Naive B cell (primary cell): Measurements from ENCODE around the gene TNIP2. TPM values are rescaled to one million over a fixed set of nuclear protein-coding genes. Genes with fewer than 3 reads are reported as not detected.
A peak's percentile ranks its signal among the peaks of the same experiment; 100 is the strongest.

Source experiments
- ATAC-seq, 2 donors: fragments of 150-1000 bp; cut with Tn5 transposase; 2 replicates each; pipeline ENCODE4 v1.10.0; 2021; ENCODE audit warnings: low read depth in 2 of 2, mild to moderate bottlenecking in 2 of 2, moderate library complexity in 2 of 2
- DNase-seq: peaks from one replicate; pipeline ENCODE4 v3.0.0; 2022
- H3K27ac Mint-ChIP-seq, 6 donors: one replicate each; pipeline ENCODE4 v1.8.0; 2020 to 2022; ENCODE audit warnings: mild to moderate bottlenecking in 6 of 6, mixed read lengths in 6 of 6, moderate library complexity in 5 of 6, inconsistent platforms in 2 of 6
- H3K27me3 Mint-ChIP-seq, 3 donors: one replicate each; pipeline ENCODE4 v1.8.0; 2021 to 2022; ENCODE audit warnings: mixed read lengths in 3 of 3, mild to moderate bottlenecking in 1 of 3
- H3K36me3 Mint-ChIP-seq, 2 donors: one replicate each; pipeline ENCODE4 v1.8.0; 2020 to 2022; ENCODE audit warnings: mixed read lengths in 2 of 2, inconsistent platforms in 1 of 2, mild to moderate bottlenecking in 1 of 2
- H3K4me1 Mint-ChIP-seq, 3 donors: one replicate each; pipeline ENCODE4 v1.8.0; 2020 to 2022; ENCODE audit warnings: mixed read lengths in 3 of 3, inconsistent platforms in 1 of 3, mild to moderate bottlenecking in 1 of 3, moderate library complexity in 1 of 3
- H3K4me3 Mint-ChIP-seq, 8 donors: one replicate each; pipeline ENCODE4 v1.8.0; 2020 to 2022; ENCODE audit warnings: mild to moderate bottlenecking in 8 of 8, mixed read lengths in 8 of 8, moderate library complexity in 8 of 8, inconsistent platforms in 2 of 8
- H3K9me3 Mint-ChIP-seq, 7 donors: one replicate each; pipeline ENCODE4 v1.8.0; 2020 to 2022; ENCODE audit warnings: mixed read lengths in 7 of 7, mild to moderate bottlenecking in 5 of 7, inconsistent platforms in 2 of 7, moderate library complexity in 1 of 7
- polyA plus RNA-seq, 6 donors: library from polyadenylated mRNA; unstranded; fragments of 300-500 nt; fragmentation: Illumina TruSeq; gene quantifications; one replicate each; pipeline ENCODE4 v1.2.3, GENCODE V29; 2021; ENCODE audit warnings: low read depth in 6 of 6

Gene TNIP2
- polyA plus RNA-seq, 6 donors from 2014 or later: 25.4 to 36.2 (median 35.3) TPM

DNA sequence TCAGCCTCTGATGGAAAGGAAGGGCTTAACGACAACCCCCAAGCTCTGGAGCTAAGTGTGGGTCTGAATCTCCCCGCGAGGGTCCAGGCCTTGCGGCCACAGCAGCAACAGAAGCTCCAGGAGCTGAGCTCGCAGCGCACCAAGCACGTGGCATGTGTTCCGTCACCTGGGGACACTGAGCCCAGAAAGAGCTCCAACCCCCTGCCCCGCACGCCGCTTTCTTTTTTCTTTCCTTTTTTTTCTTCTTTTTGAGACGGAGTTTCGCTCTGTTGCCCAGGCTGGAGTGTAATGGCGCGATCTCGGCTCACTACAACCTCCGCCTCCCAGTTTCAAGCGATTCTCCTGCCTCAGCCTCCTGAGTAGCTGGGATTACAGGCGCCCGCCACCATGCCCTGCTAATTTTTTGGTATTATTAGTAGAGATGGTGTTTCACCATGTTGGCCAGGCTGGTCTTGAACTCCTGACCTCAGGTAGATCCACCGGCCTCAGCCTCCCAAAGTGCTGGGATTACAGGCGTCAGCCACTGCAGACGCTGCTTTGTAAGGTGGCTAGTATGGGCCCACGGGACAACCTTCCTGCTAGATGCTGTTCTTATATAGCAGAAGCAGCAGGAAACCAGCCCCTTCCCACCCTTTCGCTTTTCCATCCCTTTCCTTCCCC, 685 bp upstream of the TNIP2 start:
- H3K9me3 Mint-ChIP-seq: no peaks in the 10 kb centered on the region
- no peaks in the 10 kb centered on the region for H3K27me3 Mint-ChIP-seq
- peaks cover 20 to 38% (median 31%) of the 10 kb centered on the region in 3 donors for H3K4me1 Mint-ChIP-seq
- peak overlapping the region; percentile 64 to 97 (median 85) for H3K27ac Mint-ChIP-seq
- ATAC-seq (no peak), DNase-seq (no peak)
- H3K36me3 Mint-ChIP-seq: no peaks in the 10 kb centered on the region
- H3K4me3 Mint-ChIP-seq: peak overlapping the region; percentile 76 to 90 (median 82)

- no peaks in the 10 kb centered on the region for H3K27me3 Mint-ChIP-seq
- peak overlapping the region; percentile 71 to 93 (median 80) for H3K4me3 Mint-ChIP-seq
- H3K4me1 Mint-ChIP-seq: peaks cover 11 to 34% (median 27%) of the 10 kb centered on the region in 3 donors
- peak overlapping the region; percentile 23 to 91 (median 77) for H3K27ac Mint-ChIP-seq
- H3K36me3 Mint-ChIP-seq: no peaks in the 10 kb centered on the region
- ATAC-seq: no peak
- DNase-seq: no peak
- H3K9me3 Mint-ChIP-seq: no peaks in the 10 kb centered on the region
These were observed 1.0 kb downstream of the TNIP2 start for GRCh38 chr4:2754848-2755819.

GRCh38 chr4:2753436-2753835, 2.7 kb downstream of the TNIP2 start:
- H3K9me3 Mint-ChIP-seq: no peaks in the 10 kb centered on the region
- no peak for ATAC-seq
- H3K4me1 Mint-ChIP-seq: peaks cover 14 to 37% (median 27%) of the 10 kb centered on the region in 3 donors
- no peak for DNase-seq
- H3K36me3 Mint-ChIP-seq: no peaks in the 10 kb centered on the region
- peak overlapping the region in 3 of 8 donors; percentile 32 to 84 (median 41) for H3K4me3 Mint-ChIP-seq
- H3K27me3 Mint-ChIP-seq: no peaks in the 10 kb centered on the region
- no peak overlapping the region for H3K27ac Mint-ChIP-seq

GRCh38 chr4:2750719-2751605, 5.2 kb downstream of the TNIP2 start:
- no peak overlapping the region for H3K4me3 Mint-ChIP-seq
- peaks cover 28 to 51% (median 47%) of the 10 kb centered on the region in 3 donors for H3K4me1 Mint-ChIP-seq
- H3K27ac Mint-ChIP-seq: peak overlapping the region in 2 of 6 donors; percentile 20 to 39
- DNase-seq: no peak
- H3K27me3 Mint-ChIP-seq: no peaks in the 10 kb centered on the region
- peaks cover 5 to 8% of the 10 kb centered on the region in 2 donors for H3K36me3 Mint-ChIP-seq
- no peaks in the 10 kb centered on the region for H3K9me3 Mint-ChIP-seq
- ATAC-seq: no peak

- Mint-ChIP-seq H3K27ac (peak overlapping the region; percentile 90 to 98 (median 96)), H3K4me1 (peaks cover 22 to 44% (median 28%) of the 10 kb centered on the region in 3 donors), H3K9me3 (no peaks in the 10 kb centered on the region), H3K36me3 (peaks cover 5 to 8% of the 10 kb centered on the region in 2 donors), H3K4me3 (peak overlapping the region; percentile 42 to 84 (median 66)), H3K27me3 (no peaks in the 10 kb centered on the region)
- DNase-seq (no peak), ATAC-seq (no peak)
These were observed 9.0 kb downstream of the TNIP2 start for GRCh38 chr4:2746891-2747695.

- H3K36me3 Mint-ChIP-seq: peaks cover 5 to 8% of the 10 kb centered on the region in 2 donors
- no peaks in the 10 kb centered on the region for H3K27me3 Mint-ChIP-seq
- H3K4me3 Mint-ChIP-seq: peak overlapping the region; percentile 42 to 84 (median 62)
- H3K4me1 Mint-ChIP-seq: peaks cover 22 to 44% (median 28%) of the 10 kb centered on the region in 3 donors
- peak; percentile 81 for DNase-seq
- peak; percentile 94 to 95 for ATAC-seq
- peak overlapping the region; percentile 90 to 98 (median 96) for H3K27ac Mint-ChIP-seq
- no peaks in the 10 kb centered on the region for H3K9me3 Mint-ChIP-seq
These were observed 9.9 kb downstream of the TNIP2 start for GRCh38 chr4:2745981-2746806.

DNA sequence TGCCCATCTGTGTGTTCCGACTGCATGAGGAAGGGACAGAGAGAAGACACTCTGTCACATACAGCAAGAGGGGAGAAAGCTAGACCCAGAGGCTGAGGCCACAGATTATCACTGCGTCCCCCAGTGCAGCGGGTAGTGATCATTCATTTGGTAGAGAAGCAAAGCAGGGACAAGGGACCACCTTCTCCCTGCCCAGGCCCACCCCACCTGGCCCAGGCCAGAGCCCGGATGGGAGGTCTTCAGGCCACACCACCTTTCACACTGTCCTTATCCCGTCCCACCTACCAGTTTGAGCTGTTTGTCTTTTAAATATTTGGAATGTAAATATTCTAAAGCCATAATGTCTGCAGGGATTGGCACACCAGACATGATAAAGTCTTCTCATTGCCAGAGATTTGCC, 10.6 kb downstream of the TNIP2 start:
- Mint-ChIP-seq H3K27me3 (no peaks in the 10 kb centered on the region), H3K9me3 (no peaks in the 10 kb centered on the region), H3K4me1 (peaks cover 22 to 42% (median 25%) of the 10 kb centered on the region in 3 donors), H3K36me3 (peaks cover 5 to 8% of the 10 kb centered on the region in 2 donors), H3K27ac (peak overlapping the region; percentile 90 to 98 (median 96)), H3K4me3 (peak overlapping the region in 2 of 8 donors; percentile 20 to 60)
- DNase-seq (no peak), ATAC-seq (no peak)

DNA sequence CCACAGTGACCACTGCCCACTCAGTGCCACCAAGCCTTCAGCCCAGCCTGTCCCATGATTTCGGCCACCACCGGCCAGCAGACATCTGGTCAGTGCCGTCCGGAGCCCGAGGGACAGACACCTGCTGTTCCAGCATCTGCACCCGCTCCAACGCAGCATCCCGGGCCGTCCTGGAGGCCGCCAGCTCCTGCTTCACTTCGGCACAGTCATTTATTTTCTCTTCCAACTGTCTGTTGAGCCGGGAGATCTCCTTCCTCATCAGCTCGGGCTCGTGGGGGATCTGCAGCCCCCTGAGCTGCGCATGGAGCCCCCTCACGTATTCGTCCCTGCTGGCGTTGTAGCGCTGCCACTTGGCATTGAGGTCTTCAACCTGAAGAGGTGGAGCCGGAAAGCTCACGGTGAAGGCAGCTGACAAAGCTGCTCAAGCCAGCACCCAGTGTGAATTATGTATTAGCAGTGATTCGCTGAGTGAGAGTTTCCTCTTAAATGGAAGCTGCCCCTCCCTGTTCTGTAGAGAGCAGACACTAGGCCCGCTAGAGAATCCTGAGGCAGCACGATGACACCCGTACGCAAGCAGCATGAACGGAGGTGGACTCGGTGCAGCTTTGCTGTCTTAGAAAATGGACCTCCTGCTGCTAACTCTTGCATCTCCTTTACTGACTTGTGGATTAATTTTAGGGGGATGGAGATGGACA, 11.4 kb downstream of the TNIP2 start:
- peaks cover 22 to 47% (median 27%) of the 10 kb centered on the region in 3 donors for H3K4me1 Mint-ChIP-seq
- no peak overlapping the region for H3K4me3 Mint-ChIP-seq
- H3K27me3 Mint-ChIP-seq: no peaks in the 10 kb centered on the region
- H3K9me3 Mint-ChIP-seq: no peaks in the 10 kb centered on the region
- no peak for ATAC-seq
- H3K27ac Mint-ChIP-seq: peak overlapping the region in 5 of 6 donors; percentile 41 to 98 (median 97)
- peaks cover 5 to 8% of the 10 kb centered on the region in 2 donors for H3K36me3 Mint-ChIP-seq
- DNase-seq: no peak

- H3K27ac Mint-ChIP-seq: peak overlapping the region in 4 of 6 donors; percentile 78 to 97 (median 88)
- peaks cover 5 to 8% of the 10 kb centered on the region in 2 donors for H3K36me3 Mint-ChIP-seq
- H3K27me3 Mint-ChIP-seq: no peaks in the 10 kb centered on the region
- DNase-seq (no peak), ATAC-seq (no peak)
- H3K9me3 Mint-ChIP-seq: no peaks in the 10 kb centered on the region
- no peak overlapping the region for H3K4me3 Mint-ChIP-seq
- peaks cover 22 to 47% (median 24%) of the 10 kb centered on the region in 3 donors for H3K4me1 Mint-ChIP-seq
These were observed 12.4 kb downstream of the TNIP2 start for GRCh38 chr4:2743518-2744445.

GRCh38 chr4:2742823-2743517, 13.2 kb downstream of the TNIP2 start:
- H3K27me3 Mint-ChIP-seq: no peaks in the 10 kb centered on the region
- ATAC-seq (no peak), DNase-seq (no peak)
- H3K9me3 Mint-ChIP-seq: peaks cover 0 to 2% (median 0%) of the 10 kb centered on the region in 7 donors
- H3K36me3 Mint-ChIP-seq: peaks cover 5 to 7% of the 10 kb centered on the region in 2 donors
- peaks cover 26 to 43% (median 28%) of the 10 kb centered on the region in 3 donors for H3K4me1 Mint-ChIP-seq
- H3K4me3 Mint-ChIP-seq: no peak overlapping the region
- peak overlapping the region in 4 of 6 donors; percentile 29 to 90 (median 82) for H3K27ac Mint-ChIP-seq
